Measurements from ENCODE around the gene RPH3AL. TPM values are rescaled to one million over a fixed set of nuclear protein-coding genes. Genes with fewer than 3 reads are reported as not detected.
A peak's percentile ranks its signal among the peaks of the same experiment; 100 is the strongest.
"Not testable (repeated sequence)": the region's sequence is repeated elsewhere in the genome, so short reads cannot be mapped to it uniquely, and the experiment has no call there.

Gene RPH3AL
- polyA plus RNA-seq, 1 donor, result 17.3 TPM

- no peak for DNase-seq
Measured at GRCh38 chr17:282000-282911, 70.4 kb downstream of the RPH3AL start.

GRCh38 chr17:281365-281999 lies 71.1 kb downstream of the RPH3AL start:
- DNase-seq, result no peak

GRCh38 chr17:280901-281300 lies 71.7 kb downstream of the RPH3AL start:
- DNase-seq, result no peak

- DNase-seq, result no peak
Measured at GRCh38 chr17:280216-280615, 72.4 kb downstream of the RPH3AL start.

GRCh38 chr17:279776-280175 lies 72.8 kb downstream of the RPH3AL start:
- no peak for DNase-seq

- DNase-seq, result no peak
Measured at GRCh38 chr17:279331-279730, 73.3 kb downstream of the RPH3AL start.

- no peak for DNase-seq
Measured at GRCh38 chr17:278676-279059, 73.9 kb downstream of the RPH3AL start.

- no peak for DNase-seq
Measured at GRCh38 chr17:278055-278675, 74.4 kb downstream of the RPH3AL start.

GRCh38 chr17:274902-275301 lies 77.7 kb downstream of the RPH3AL start:
- no peak for DNase-seq

GRCh38 chr17:273981-274832 lies 78.4 kb downstream of the RPH3AL start:
- DNase-seq, result no peak

GRCh38 chr17:272856-273255 lies 79.8 kb downstream of the RPH3AL start:
- DNase-seq, result not testable (repeated sequence)

- DNase-seq, result not testable (repeated sequence)
Measured at GRCh38 chr17:271928-272623, 80.5 kb downstream of the RPH3AL start.

- no peak for DNase-seq
Measured at GRCh38 chr17:269616-270514, 82.7 kb downstream of the RPH3AL start.

GRCh38 chr17:266701-267667 lies 85.6 kb downstream of the RPH3AL start:
- peak; percentile 25 for DNase-seq

GRCh38 chr17:266219-266618 lies 86.4 kb downstream of the RPH3AL start:
- DNase-seq, result no peak

- no peak for DNase-seq
Measured at GRCh38 chr17:265718-266117, 86.9 kb downstream of the RPH3AL start.

GRCh38 chr17:263773-264172 lies 88.8 kb downstream of the RPH3AL start:
- DNase-seq, result no peak

- DNase-seq, result no peak
Measured at GRCh38 chr17:263271-263670, 89.3 kb downstream of the RPH3AL start.

- no peak for DNase-seq
Measured at GRCh38 chr17:261635-262034, 91.0 kb downstream of the RPH3AL start.

Measured in left kidney (tissue), 2 donors.